Measurements from ENCODE around the gene KLK2.

KLK2 gene

GRCh38 chr19:50838239-50838638, 35.0 kb upstream of the KLK2 start:
- DNase-seq: no peak
- no peak for TF ChIP-seq POLR2A (IDR thresholded peaks at IDR 0.05; ENCODE audit: low read length)
- TF ChIP-seq GATA1 (IDR thresholded peaks at IDR 0.05; ENCODE audit: low read depth, low read length): no peak

- DNase-seq: no peak
- TF ChIP-seq GATA1 (IDR thresholded peaks at IDR 0.05; ENCODE audit: low read depth, low read length) (no peak), POLR2A (IDR thresholded peaks at IDR 0.05; ENCODE audit: low read length) (no peak)
These were observed 33.3 kb upstream of the KLK2 start for GRCh38 chr19:50839712-50840655.

DNA sequence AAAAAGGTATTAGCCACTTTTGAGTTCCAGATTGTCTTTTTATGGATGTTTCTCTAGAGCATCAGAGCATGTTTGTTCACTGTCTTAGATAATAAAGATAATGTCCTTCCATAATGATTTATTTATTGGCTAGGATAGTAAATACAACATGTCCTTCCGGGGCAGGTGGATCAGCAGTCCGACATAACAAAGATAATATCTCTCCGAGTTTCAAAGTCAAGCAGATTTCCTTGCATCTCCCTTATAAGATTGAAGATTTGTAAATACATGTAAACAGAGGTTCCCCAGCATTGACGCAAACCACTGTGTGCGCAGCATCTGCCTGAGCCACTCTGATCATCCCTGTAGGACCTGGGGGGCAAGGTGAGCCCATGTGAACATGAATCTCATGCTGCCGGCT, 31.1 kb upstream of the KLK2 start:
- no peak for DNase-seq
- no peak for TF ChIP-seq POLR2A (IDR thresholded peaks at IDR 0.05; ENCODE audit: low read length)
- TF ChIP-seq GATA1 (IDR thresholded peaks at IDR 0.05; ENCODE audit: low read depth, low read length): no peak

DNA sequence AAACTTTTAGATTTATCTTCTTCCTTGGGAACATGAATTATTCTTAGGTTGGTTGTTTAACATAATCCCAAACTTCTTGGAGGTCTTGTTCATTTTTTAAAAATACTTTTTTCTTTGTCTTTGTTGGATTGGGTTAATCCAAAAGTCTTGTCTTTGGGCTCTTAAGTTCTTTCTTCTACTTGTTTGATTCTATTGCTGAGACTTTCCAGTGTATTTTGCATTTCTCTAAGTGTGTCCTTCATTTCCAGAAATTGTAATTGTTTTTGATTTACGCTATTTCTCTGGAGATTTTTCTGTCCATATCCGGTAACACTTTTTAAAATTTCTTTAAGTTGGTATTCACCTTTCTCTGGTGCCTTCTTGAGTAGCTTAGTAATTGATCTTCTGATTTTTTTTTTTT, 30.0 kb upstream of the KLK2 start:
- no peak for TF ChIP-seq GATA1 (IDR thresholded peaks at IDR 0.05; ENCODE audit: low read depth, low read length)
- TF ChIP-seq POLR2A (IDR thresholded peaks at IDR 0.05; ENCODE audit: low read length): no peak
- DNase-seq: no peak

GRCh38 chr19:50843701-50844221, 29.5 kb upstream of the KLK2 start:
- no peak for TF ChIP-seq GATA1 (IDR thresholded peaks at IDR 0.05; ENCODE audit: low read depth, low read length)
- no peak for TF ChIP-seq POLR2A (IDR thresholded peaks at IDR 0.05; ENCODE audit: low read length)
- DNase-seq: no peak

GRCh38 chr19:50844296-50844935, 28.8 kb upstream of the KLK2 start:
- DNase-seq: no peak
- TF ChIP-seq POLR2A (IDR thresholded peaks at IDR 0.05; ENCODE audit: low read length) (no peak), GATA1 (IDR thresholded peaks at IDR 0.05; ENCODE audit: low read depth, low read length) (no peak)

DNA sequence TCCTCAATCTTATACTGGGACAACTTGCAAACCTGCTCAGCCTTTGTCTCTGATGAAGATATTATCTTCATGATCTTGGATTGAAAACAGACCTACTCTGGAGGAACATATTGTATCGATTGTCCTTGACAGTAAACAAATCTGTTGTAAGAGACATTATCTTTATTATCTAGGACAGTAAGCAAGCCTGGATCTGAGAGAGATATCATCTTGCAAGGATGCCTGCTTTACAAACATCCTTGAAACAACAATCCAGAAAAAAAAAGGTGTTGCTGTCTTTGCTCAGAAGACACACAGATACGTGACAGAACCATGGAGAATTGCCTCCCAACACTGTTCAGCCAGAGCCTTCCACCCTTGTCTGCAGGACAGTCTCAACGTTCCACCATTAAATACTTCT, 22.5 kb upstream of the KLK2 start:
- no peak for TF ChIP-seq POLR2A (IDR thresholded peaks at IDR 0.05; ENCODE audit: low read length)
- no peak for TF ChIP-seq GATA1 (IDR thresholded peaks at IDR 0.05; ENCODE audit: low read depth, low read length)
- DNase-seq: no peak

DNA sequence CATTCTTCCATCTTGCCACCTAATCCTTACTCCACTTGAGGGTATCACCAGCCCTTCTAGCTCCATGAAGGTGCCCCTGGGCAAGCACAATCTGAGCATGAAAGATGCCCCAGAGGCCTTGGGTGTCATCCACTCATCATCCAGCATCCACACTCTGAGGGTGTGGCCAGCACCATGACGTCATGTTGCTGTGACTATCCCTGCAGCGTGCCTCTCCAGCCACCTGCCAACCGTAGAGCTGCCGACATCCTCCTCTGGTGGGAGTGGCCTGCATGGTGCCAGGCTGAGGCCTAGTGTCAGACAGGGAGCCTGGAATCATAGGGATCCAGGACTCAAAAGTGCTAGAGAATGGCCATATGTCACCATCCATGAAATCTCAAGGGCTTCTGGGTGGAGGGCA, 21.6 kb upstream of the KLK2 start:
- no peak for DNase-seq
- TF ChIP-seq POLR2A (IDR thresholded peaks at IDR 0.05; ENCODE audit: low read length): no peak
- no peak for TF ChIP-seq GATA1 (IDR thresholded peaks at IDR 0.05; ENCODE audit: low read depth, low read length)

DNA sequence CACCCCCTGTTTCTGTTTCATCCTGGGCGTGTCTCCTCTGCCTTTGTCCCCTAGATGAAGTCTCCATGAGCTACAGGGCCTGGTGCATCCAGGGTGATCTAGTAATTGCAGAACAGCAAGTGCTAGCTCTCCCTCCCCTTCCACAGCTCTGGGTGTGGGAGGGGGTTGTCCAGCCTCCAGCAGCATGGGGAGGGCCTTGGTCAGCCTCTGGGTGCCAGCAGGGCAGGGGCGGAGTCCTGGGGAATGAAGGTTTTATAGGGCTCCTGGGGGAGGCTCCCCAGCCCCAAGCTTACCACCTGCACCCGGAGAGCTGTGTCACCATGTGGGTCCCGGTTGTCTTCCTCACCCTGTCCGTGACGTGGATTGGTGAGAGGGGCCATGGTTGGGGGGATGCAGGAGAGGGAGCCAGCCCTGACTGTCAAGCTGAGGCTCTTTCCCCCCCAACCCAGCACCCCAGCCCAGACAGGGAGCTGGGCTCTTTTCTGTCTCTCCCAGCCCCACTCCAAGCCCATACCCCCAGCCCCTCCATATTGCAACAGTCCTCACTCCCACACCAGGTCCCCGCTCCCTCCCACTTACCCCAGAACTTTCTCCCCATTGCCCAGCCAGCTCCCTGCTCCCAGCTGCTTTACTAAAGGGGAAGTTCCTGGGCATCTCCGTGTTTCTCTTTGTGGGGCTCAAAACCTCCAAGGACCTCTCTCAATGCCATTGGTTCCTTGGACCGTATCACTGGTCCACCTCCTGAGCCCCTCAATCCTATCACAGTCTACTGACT, 18.4 kb upstream of the KLK2 start, which contains the start of gene KLK3:
Gene KLK3, plus strand, starts transcription at position 280 of the 775 bp plus-strand sequence. Its CDS starts 41 bp downstream, at position 321.
- no peak for DNase-seq
- TF ChIP-seq GATA1 (IDR thresholded peaks at IDR 0.05; ENCODE audit: low read depth, low read length): no peak
- no peak for TF ChIP-seq POLR2A (IDR thresholded peaks at IDR 0.05; ENCODE audit: low read length)

DNA sequence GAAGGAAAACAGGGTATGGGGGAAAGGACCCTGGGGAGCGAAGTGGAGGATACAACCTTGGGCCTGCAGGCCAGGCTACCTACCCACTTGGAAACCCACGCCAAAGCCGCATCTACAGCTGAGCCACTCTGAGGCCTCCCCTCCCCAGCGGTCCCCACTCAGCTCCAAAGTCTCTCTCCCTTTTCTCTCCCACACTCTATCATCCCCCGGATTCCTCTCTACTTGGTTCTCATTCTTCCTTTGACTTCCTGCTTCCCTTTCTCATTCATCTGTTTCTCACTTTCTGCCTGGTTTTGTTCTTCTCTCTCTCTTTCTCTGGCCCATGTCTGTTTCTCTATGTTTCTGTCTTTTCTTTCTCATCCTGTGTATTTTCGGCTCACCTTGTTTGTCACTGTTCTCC, 15.9 kb upstream of the KLK2 start:
- TF ChIP-seq POLR2A (IDR thresholded peaks at IDR 0.05; ENCODE audit: low read length) (no peak), GATA1 (IDR thresholded peaks at IDR 0.05; ENCODE audit: low read depth, low read length) (no peak)
- DNase-seq: no peak

- no peak for DNase-seq
- TF ChIP-seq GATA1 (IDR thresholded peaks at IDR 0.05; ENCODE audit: low read depth, low read length): no peak
- no peak for TF ChIP-seq POLR2A (IDR thresholded peaks at IDR 0.05; ENCODE audit: low read length)
These were observed 14.4 kb upstream of the KLK2 start for GRCh38 chr19:50858886-50859285.

- TF ChIP-seq GATA1 (IDR thresholded peaks at IDR 0.05; ENCODE audit: low read depth, low read length) (no peak), POLR2A (IDR thresholded peaks at IDR 0.05; ENCODE audit: low read length) (no peak)
- no peak for DNase-seq
These were observed 13.4 kb upstream of the KLK2 start for GRCh38 chr19:50859849-50860248.

DNA sequence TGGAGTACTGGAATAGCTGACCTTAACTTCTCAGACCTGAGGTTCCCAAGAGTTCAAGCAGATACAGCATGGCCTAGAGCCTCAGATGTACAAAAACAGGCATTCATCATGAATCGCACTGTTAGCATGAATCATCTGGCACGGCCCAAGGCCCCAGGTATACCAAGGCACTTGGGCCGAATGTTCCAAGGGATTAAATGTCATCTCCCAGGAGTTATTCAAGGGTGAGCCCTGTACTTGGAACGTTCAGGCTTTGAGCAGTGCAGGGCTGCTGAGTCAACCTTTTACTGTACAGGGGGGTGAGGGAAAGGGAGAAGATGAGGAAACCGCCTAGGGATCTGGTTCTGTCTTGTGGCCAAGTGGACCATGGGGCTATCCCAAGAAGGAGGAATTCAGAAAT, 12.2 kb upstream of the KLK2 start:
- TF ChIP-seq POLR2A (IDR thresholded peaks at IDR 0.05; ENCODE audit: low read length) (no peak), GATA1 (IDR thresholded peaks at IDR 0.05; ENCODE audit: low read depth, low read length) (no peak)
- DNase-seq: no peak
